GM12878 (cell line): Measurements from ENCODE around the gene CLDN24. TPM values are rescaled to one million over a fixed set of nuclear protein-coding genes. Genes with fewer than 3 reads are reported as not detected.

ENCODE experiments used
- ATAC-seq: fragments of 200-7000 bp; cut with Tn5 transposase; 3 replicates; pipeline ENCODE4 v1.9.1; 2020; ENCODE audit warnings: mild to moderate bottlenecking, moderate library complexity
- BruUV-seq: library from RNA; stranded (reverse); fragments of 400-500 nt; replicated peaks from 2 replicates; lab custom pipeline; 2021; lab: Mats Ljungman, UMichigan
- CTCF ChIA-PET: fragments of 300-600 bp; sonication (Branson Sonifier 250); formaldehyde crosslinking; extraction: SDS; loops from one replicate; lab custom pipeline; 2021; ENCODE audit warnings: inconsistent platforms; lab: Yijun Ruan, JAX
- POLR2A ChIA-PET: fragments of 350-600 bp; formaldehyde crosslinking; extraction: SDS; loops from one replicate; lab custom pipeline; 2021; ENCODE audit warnings: inconsistent platforms; lab: Charles Lee
- RAD21 ChIA-PET: fragments of 300-600 bp; sonication (Branson Sonifier 250); formaldehyde crosslinking; loops from one replicate; lab custom pipeline; 2023; ENCODE audit warnings: antibody characterized with exemption; ENCODE audit not compliant: unreplicated experiment; lab: Charles Lee
- SMC1A ChIA-PET: fragments of 300-600 bp; sonication (Branson Sonifier 250); formaldehyde crosslinking; loops from one replicate; lab custom pipeline; 2023; ENCODE audit not compliant: unreplicated experiment, uncharacterized antibody; lab: Charles Lee
- DNase-seq: peaks from one replicate; pipeline ENCODE4 v3.0.0-alpha.2; 2011; ENCODE audit warnings: low read depth, low spot score
- FAIRE-seq: peaks from 3 replicates; lab custom pipeline; 2011; peaks lifted over from hg19 to GRCh38; lab: Jason Lieb, UNC
- H2AFZ ChIP-seq: 2 replicates; pipeline ENCODE4 v1.6.0; 2011; ENCODE audit warnings: low read depth, low read length, control low read depth; ENCODE audit not compliant: control insufficient read depth
- H3K27ac ChIP-seq: 2 replicates; pipeline ENCODE4 v1.5.1; 2011; ENCODE audit warnings: control low read depth; ENCODE audit not compliant: control insufficient read depth, insufficient read depth
- H3K27me3 ChIP-seq, 2 experiments: replicated peaks in 1 of 2; 2 replicates each; pipeline versions ENCODE4 v1.6.0 to v1.6.1; 2011; ENCODE audit warnings: low read length in 1 of 2; ENCODE audit not compliant: control insufficient read depth in 2 of 2, insufficient read depth in 2 of 2
- H3K36me3 ChIP-seq, 2 experiments: 2 replicates each; pipeline ENCODE4 v1.5.1; 2011; ENCODE audit warnings: low read length in 1 of 2; ENCODE audit not compliant: control insufficient read depth in 2 of 2, insufficient read depth in 2 of 2
- H3K4me1 ChIP-seq: 2 replicates; pipeline ENCODE4 v1.6.1; 2011; ENCODE audit warnings: mild to moderate bottlenecking, low read length, moderate library complexity, mixed read lengths; ENCODE audit not compliant: control insufficient read depth, insufficient read depth
- H3K4me2 ChIP-seq: 2 replicates; pipeline ENCODE4 v1.6.0; 2011; ENCODE audit warnings: control low read depth; ENCODE audit not compliant: control insufficient read depth, insufficient read depth
- H3K4me3 ChIP-seq: fragments of 200-600 bp; sonication (generic); 2 replicates; pipeline ENCODE4 v1.5.1; 2016
- H3K79me2 ChIP-seq: 2 replicates; pipeline ENCODE4 v1.6.0; 2011; ENCODE audit warnings: low read length; ENCODE audit not compliant: control insufficient read depth, insufficient read depth
- H3K9ac ChIP-seq: 2 replicates; pipeline ENCODE4 v1.8.0; 2011; ENCODE audit warnings: low read length, control low read depth, mixed read lengths; ENCODE audit not compliant: control insufficient read depth, insufficient read depth
- H3K9me3 ChIP-seq: replicated peaks from 3 replicates; pipeline ENCODE4 v1.5.1; 2011; ENCODE audit warnings: mild to moderate bottlenecking, low read length; ENCODE audit not compliant: control insufficient read depth, insufficient read depth
- H4K20me1 ChIP-seq: 2 replicates; pipeline ENCODE4 v1.6.0; 2011; ENCODE audit not compliant: control insufficient read depth, insufficient read depth
- NFIC ChIP-seq: IDR thresholded peaks from 2 replicates; pipeline ENCODE4 v1.6.1; 2012; ENCODE audit warnings: low read depth, mild to moderate bottlenecking, inconsistent platforms, low read length, moderate library complexity
- NFYB ChIP-seq: IDR thresholded peaks from 2 replicates; pipeline ENCODE4 v1.6.1; 2011; ENCODE audit warnings: low read depth, mild to moderate bottlenecking, low read length, improper control_type of control experiment, moderate library complexity; ENCODE audit not compliant: insufficient read depth
- POLR2A ChIP-seq: IDR thresholded peaks from 2 replicates; pipeline ENCODE4 v1.6.1; 2011; ENCODE audit warnings: low read depth, mild to moderate bottlenecking, low read length
- RELA ChIP-seq: fragments of 450-650 bp; IDR thresholded peaks from 2 replicates; pipeline ENCODE4 v1.8.0; 2014; ENCODE audit warnings: borderline replicate concordance; ENCODE audit not compliant: partially characterized antibody
- ZBED1 ChIP-seq: IDR thresholded peaks from 2 replicates; pipeline ENCODE4 v1.6.1; 2016; ENCODE audit warnings: borderline replicate concordance
- WGBS: methylation state at CpG from one replicate; pipeline ENCODE4 v1.1.6; 2016; ENCODE audit warnings: low lambda C conversion rate; ENCODE audit not compliant: insufficient replicate concordance, insufficient coverage; ENCODE audit errors: missing lambda C conversion rate; 5-methylcytosine and 5-hydroxymethylcytosine counted together
- in situ Hi-C: fragments of 300-500 bp; cut with MboI; formaldehyde crosslinking; loops from 9 replicates; pipeline ENCODE4 v1.14.3; 2018; ENCODE audit warnings: mixed read lengths
- intact Hi-C: fragments of 100-400 bp; cut with micrococcal nuclease; formaldehyde crosslinking; loops from one replicate; pipeline ENCODE4 v1.14.2; 2022; ENCODE audit not compliant: unreplicated experiment
- polyA plus RNA-seq, 11 experiments: library from polyadenylated mRNA; depleted of rRNA in 4 of 11; unstranded in 6 of 11; stranded (reverse) in 5 of 11; fragments of >200 nt; fragmentation: Nextera tagmentation in 4 of 11; fragmentation: Illumina TruSeq in 1 of 11; extraction: Ambion mirVana in 4 of 11; extraction: Trizol in 1 of 11; gene quantifications; 1 replicate in 1 of 11; 2 replicates in 10 of 11; pipeline versions ENCODE4 v1.2.1 to v1.2.3, GENCODE V29; 2011 to 2016; ENCODE audit warnings: inconsistent platforms in 2 of 11, missing spikeins in 2 of 11, low read depth in 1 of 11
- total RNA-seq, 4 experiments: library from RNA; depleted of rRNA in 3 of 4; stranded (reverse); fragments of >200 nt in 3 of 4; fragmentation: Illumina TruSeq in 1 of 4; extraction: Trizol in 1 of 4; gene quantifications; 2 replicates each; pipeline versions ENCODE4 v1.2.1 to v1.2.3, GENCODE V29; 2013 to 2021

The CLDN24 gene
- total and polyA plus RNA-seq, 10 of the 15 experiments (the other 5 are each of a cell fraction or from before 2014, with no cell fraction given) = not detected

DNA sequence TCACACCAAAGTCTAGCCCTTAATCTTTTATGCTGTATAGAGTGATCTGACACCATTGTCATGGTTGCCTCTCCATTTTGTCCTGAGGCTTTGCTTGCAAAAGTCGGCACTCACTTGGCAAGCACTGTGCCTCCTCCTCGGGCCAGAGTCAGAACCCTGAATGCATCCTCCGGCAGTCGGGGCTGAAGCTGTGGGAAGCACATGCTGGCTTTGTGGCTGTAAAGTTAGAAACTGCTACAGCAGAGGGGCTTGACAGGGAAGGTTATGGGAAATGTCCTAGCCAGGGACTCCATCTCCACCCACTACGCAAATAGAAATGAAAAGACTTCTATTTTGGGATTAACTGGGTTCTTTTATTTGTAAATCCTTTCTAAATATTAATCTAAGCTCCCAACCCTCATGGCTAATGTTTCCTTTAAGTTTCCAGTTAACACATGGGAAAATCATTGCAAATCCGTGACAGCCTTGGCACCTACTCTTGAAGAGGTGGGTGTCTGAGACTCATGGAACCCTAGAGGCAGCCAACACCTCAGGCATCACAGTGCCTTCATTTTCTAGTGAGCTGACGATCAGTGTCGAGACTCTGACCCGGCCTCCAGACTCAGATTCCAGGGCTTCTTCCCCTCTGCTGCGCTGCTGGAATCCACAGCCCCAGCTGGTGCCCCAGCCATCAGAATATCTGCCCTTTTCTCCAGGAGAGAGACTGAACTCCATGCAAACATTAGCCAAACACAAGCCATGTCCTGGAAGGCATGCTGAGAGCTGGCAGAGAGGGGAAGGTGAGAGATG lies 7.9 kb upstream of the CLDN24 start:
- Histone ChIP-seq H3K27me3 (no peaks in the 10 kb centered on the region; a peak in 1 of 4 replicates), H3K4me1 (no peaks in the 10 kb centered on the region), H3K9me3 (no peaks in the 10 kb centered on the region; the same call in 2 of the 3 replicates), H4K20me1 (no peaks in the 10 kb centered on the region), H3K4me2 (no peak overlapping the region), H3K27ac (no peak overlapping the region)
- POLR2A ChIA-PET = interaction anchor here (0.6 kb wide), 1 partner anchor 9 kb away, joined by 3 read pairs; no protein-coding TSS in a partner anchor
- WGBS = 25% methylated on average over 10 of the region's 10 CpGs
- intact Hi-C loops = no loop called here
- no peak for TF ChIP-seq POLR2A
- TF ChIP-seq, all 136 proteins: peak for 0
- FAIRE-seq (no peak), DNase-seq (no peak), ATAC-seq (no peak)
- Histone ChIP-seq H3K36me3 (no peaks in the 10 kb centered on the region), H3K4me3 (no peak overlapping the region), H2AFZ (no peak overlapping the region), H3K9ac (no peak overlapping the region), H3K79me2 (no peaks in the 10 kb centered on the region)
- RAD21 ChIA-PET = no interaction called here
- in situ Hi-C loops = no loop called here
- no TSS peak for BruUV-seq
- SMC1A ChIA-PET = no interaction called here
- CTCF ChIA-PET = no interaction called here

DNA sequence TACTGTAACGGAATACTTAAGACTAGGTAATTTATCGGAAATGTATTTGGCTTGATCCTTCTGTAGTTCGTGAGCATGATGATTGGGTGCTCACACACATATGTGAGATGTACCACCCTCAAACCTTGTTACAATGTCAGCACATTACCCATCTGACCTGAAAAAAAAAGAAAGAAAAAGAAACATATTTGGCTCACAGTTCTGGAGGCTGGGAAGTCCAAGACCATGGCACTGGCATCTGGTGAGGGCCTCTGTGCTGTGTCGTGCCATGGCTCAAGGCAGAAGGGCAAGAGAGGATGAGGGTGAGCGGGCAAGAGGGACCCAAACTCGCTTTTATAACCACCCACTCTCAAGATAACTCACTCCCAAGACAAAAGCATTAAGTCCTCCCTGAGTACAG lies 7.0 kb upstream of the CLDN24 start:
- no peak overlapping the region for H3K4me2 ChIP-seq
- no TSS peak for BruUV-seq
- no peak overlapping the region for H2AFZ ChIP-seq
- no peaks in the 10 kb centered on the region; a peak in 1 of 4 replicates for H3K27me3 ChIP-seq
- ATAC-seq = no peak
- FAIRE-seq = no peak
- in situ Hi-C loops = no loop called here
- WGBS = 21% methylated on average over 6 of the region's 6 CpGs
- no peak overlapping the region for H3K9ac ChIP-seq
- no peak overlapping the region for H3K27ac ChIP-seq
- no peak for DNase-seq
- no peaks in the 10 kb centered on the region for H4K20me1 ChIP-seq
- H3K79me2 ChIP-seq = no peaks in the 10 kb centered on the region
- no peak for TF ChIP-seq ZBED1
- TF ChIP-seq NFIC = no peak
- no peak for TF ChIP-seq NFYB
- no peak for TF ChIP-seq RELA
- RAD21 ChIA-PET = no interaction called here
- SMC1A ChIA-PET = no interaction called here
- CTCF ChIA-PET = no interaction called here
- no peak overlapping the region for H3K4me3 ChIP-seq
- no peaks in the 10 kb centered on the region; the same call in 2 of the 3 replicates for H3K9me3 ChIP-seq
- intact Hi-C loops = no loop called here
- no peaks in the 10 kb centered on the region for H3K36me3 ChIP-seq
- POLR2A ChIA-PET = no interaction called here
- H3K4me1 ChIP-seq = no peaks in the 10 kb centered on the region
